Glomerular visceral epithelial cell (primary cell): ENCODE results near the gene CD81.
A peak's percentile ranks its signal among the peaks of the same experiment; 100 is the strongest.
"Not testable (repeated sequence)": the region's sequence is repeated elsewhere in the genome, so short reads cannot be mapped to it uniquely, and the experiment has no call there.

Source experiments
- DNase-seq: peaks from one replicate; pipeline ENCODE4 v3.0.0-alpha.2; 2016; ENCODE audit errors: extremely low spot score

CD81 gene

GRCh38 chr11:2376751-2377451, at the start of gene CD81:
Gene CD81 (plus strand): TSS chr11:2377310. CDS start chr11:2377550, 240 bp downstream.
- peak; percentile 47 for DNase-seq

- DNase-seq: no peak
These were observed 49.1 kb upstream of the CD81 start for GRCh38 chr11:2328021-2328420.

GRCh38 chr11:2328656-2329354, 48.3 kb upstream of the CD81 start:
- DNase-seq: no peak

- no peak for DNase-seq
These were observed 47.6 kb upstream of the CD81 start for GRCh38 chr11:2329551-2329950.

GRCh38 chr11:2330696-2331095, 46.4 kb upstream of the CD81 start:
- no peak for DNase-seq

GRCh38 chr11:2331404-2331803, 45.7 kb upstream of the CD81 start:
- DNase-seq: no peak

GRCh38 chr11:2332569-2332968, 44.5 kb upstream of the CD81 start:
- not testable (repeated sequence) for DNase-seq

- not testable (repeated sequence) for DNase-seq
These were observed 43.5 kb upstream of the CD81 start for GRCh38 chr11:2333486-2334205.

GRCh38 chr11:2335286-2335685, 41.8 kb upstream of the CD81 start:
- not testable (repeated sequence) for DNase-seq

- DNase-seq: not testable (repeated sequence)
These were observed 38.4 kb upstream of the CD81 start for GRCh38 chr11:2338760-2339159.

- DNase-seq: no peak
These were observed 34.6 kb upstream of the CD81 start for GRCh38 chr11:2342557-2342956.

- no peak for DNase-seq
These were observed 34.1 kb upstream of the CD81 start for GRCh38 chr11:2342981-2343380.

- DNase-seq: no peak
These were observed 33.6 kb upstream of the CD81 start for GRCh38 chr11:2343502-2343901.

GRCh38 chr11:2345050-2345449, 32.1 kb upstream of the CD81 start:
- DNase-seq: no peak

- DNase-seq: no peak
These were observed 31.1 kb upstream of the CD81 start for GRCh38 chr11:2346014-2346413.

GRCh38 chr11:2346586-2347307, 30.4 kb upstream of the CD81 start:
- no peak for DNase-seq

GRCh38 chr11:2347308-2347830, 29.7 kb upstream of the CD81 start:
- no peak for DNase-seq

GRCh38 chr11:2348986-2349385, 28.1 kb upstream of the CD81 start:
- no peak for DNase-seq

- DNase-seq: no peak
These were observed 25.4 kb upstream of the CD81 start for GRCh38 chr11:2351701-2352100.

GRCh38 chr11:2352420-2352819, 24.7 kb upstream of the CD81 start:
- DNase-seq: no peak

GRCh38 chr11:2355000-2355644, 22.0 kb upstream of the CD81 start:
- DNase-seq: no peak
